ENCODE data around the gene MRTFB. TPM values are rescaled to one million over a fixed set of nuclear protein-coding genes. Genes with fewer than 3 reads are reported as not detected.

MRTFB gene
- total RNA-seq, 4 donors from 2014 or later: 31.9 to 128 (median 56.4) TPM

DNA sequence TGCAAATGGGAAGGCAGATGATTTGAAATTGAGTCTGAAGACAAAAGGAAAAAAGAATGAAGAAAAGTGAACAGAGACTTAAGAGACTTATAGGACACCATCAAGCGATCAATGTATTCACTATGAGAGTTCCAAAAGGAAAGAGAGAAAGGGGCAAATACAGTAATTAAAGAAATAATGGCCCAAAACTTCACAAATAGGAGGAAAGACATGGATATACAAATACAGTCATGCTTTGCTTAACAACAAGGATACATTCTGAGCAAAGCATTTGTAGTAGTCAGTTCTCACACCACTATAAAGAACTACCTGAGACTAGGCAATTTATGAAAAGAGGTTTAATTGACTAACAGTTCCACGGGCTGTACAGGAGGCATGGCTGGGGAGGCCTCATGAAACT lies 152.5 kb downstream of the MRTFB start:
- TF ChIP-seq POLR2A (IDR thresholded peaks at IDR 0.05): no peak
- TF ChIP-seq, protein P1, sequence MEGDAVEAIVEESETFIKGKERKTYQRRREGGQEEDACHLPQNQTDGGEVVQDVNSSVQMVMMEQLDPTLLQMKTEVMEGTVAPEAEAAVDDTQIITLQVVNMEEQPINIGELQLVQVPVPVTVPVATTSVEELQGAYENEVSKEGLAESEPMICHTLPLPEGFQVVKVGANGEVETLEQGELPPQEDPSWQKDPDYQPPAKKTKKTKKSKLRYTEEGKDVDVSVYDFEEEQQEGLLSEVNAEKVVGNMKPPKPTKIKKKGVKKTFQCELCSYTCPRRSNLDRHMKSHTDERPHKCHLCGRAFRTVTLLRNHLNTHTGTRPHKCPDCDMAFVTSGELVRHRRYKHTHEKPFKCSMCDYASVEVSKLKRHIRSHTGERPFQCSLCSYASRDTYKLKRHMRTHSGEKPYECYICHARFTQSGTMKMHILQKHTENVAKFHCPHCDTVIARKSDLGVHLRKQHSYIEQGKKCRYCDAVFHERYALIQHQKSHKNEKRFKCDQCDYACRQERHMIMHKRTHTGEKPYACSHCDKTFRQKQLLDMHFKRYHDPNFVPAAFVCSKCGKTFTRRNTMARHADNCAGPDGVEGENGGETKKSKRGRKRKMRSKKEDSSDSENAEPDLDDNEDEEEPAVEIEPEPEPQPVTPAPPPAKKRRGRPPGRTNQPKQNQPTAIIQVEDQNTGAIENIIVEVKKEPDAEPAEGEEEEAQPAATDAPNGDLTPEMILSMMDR (IDR thresholded peaks at IDR 0.05): no peak
- no peak overlapping the region for H3K4me3 ChIP-seq (ENCODE audit: low read depth, poor library complexity, severe bottlenecking)
- no peak for DNase-seq (ENCODE audit: low spot score in 2 of 2)
- intact Hi-C loops (cut with DNase I; ENCODE audit: low total_unique reads): no loop called here
- 98% methylated on average over 2 of the region's 2 CpGs for WGBS, 2 donors

DNA sequence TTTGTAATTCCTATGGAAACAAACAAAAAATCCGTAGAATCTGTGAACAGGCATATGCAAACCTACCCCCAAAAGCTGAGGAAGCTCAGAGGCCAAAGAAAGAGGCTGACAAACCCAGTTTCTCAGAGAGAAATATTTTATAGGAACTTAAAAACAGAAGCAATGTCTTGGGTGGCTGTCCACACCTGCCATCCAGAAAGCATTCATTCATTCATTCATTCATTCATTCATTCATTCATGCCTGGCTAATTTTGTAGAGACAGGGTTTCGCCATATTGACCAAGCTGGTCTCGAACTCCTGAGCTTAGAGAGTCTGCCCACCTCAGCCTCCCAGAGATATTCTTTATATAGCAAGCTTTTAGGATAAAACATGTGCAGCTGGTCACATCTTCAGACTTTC lies 154.3 kb downstream of the MRTFB start:
- TF ChIP-seq POLR2A (IDR thresholded peaks at IDR 0.05): no peak
- TF ChIP-seq, protein P1 (IDR thresholded peaks at IDR 0.05): no peak
- 96 to 97% methylated on average over 3 of the region's 3 CpGs for WGBS, 2 donors
- H3K4me3 ChIP-seq (ENCODE audit: low read depth, poor library complexity, severe bottlenecking): no peak overlapping the region
- DNase-seq (ENCODE audit: low spot score in 2 of 2): no peak
- intact Hi-C loops (cut with DNase I; ENCODE audit: low total_unique reads): no loop called here

DNA sequence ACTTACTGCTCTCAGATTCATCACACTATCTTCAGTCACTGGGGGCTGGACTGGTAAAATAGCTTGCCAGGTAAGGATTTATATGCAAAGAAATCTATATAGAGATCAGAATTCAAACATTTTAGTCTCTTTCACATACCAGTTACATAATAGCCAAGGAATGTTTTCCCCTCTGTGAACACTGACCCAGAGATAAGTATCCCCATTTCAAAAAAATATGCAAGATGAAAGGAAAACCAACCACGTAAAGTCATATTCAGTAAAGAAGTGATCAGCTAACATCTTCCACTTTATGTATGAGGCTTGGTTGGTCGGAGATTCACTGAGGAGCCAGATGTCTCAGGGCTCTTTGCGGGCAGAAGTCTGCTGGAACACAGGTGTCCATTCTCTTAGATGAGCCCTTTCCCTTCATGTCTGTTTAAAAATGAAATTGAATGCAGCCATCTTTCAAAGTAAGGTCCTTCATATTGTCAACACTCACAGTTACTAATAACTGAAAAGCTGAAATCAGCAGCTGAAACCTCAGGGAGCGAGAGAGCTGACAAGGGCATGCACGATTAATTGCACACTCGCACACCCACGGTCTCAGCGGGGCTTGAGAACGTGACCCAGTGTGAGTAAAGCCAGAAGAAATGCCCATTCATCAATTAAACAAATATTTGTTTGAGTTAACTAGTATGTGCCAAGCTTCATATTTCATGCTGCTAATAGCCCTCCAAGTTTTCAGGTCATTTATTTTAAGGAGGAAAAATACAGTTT lies 161.2 kb downstream of the MRTFB start:
- H3K4me3 ChIP-seq (ENCODE audit: low read depth, poor library complexity, severe bottlenecking): no peak overlapping the region
- intact Hi-C loops (cut with DNase I; ENCODE audit: low total_unique reads): no loop called here
- 86 to 88% methylated on average over 9 of the region's 9 CpGs for WGBS, 2 donors
- DNase-seq (ENCODE audit: low spot score in 2 of 2): no peak
- TF ChIP-seq, protein P1 (IDR thresholded peaks at IDR 0.05): no peak
- no peak for TF ChIP-seq POLR2A (IDR thresholded peaks at IDR 0.05)

DNA sequence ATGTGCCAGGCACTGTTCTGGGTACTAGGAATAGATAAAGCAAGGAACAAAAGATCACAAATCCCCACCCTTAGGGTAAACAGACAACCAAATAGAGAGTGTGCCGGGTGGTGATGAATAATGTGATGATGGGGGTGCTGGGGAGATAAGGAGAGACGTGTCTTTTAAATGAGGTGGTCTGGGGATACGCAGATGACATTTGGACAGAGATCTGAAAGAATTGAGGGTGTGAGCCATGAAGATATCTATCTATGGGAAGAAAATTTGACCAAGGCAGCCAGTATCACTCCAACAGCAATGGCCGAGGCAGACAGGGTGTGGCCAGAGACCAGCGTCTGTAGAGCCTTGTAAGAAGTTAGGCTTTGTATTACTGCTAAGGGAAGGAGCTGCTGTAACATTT lies 165.3 kb downstream of the MRTFB start:
- DNase-seq (ENCODE audit: low spot score in 2 of 2): no peak
- H3K4me3 ChIP-seq (ENCODE audit: low read depth, poor library complexity, severe bottlenecking): no peak overlapping the region
- 93% methylated on average over 5 of the region's 5 CpGs for WGBS, 2 donors
- TF ChIP-seq POLR2A (IDR thresholded peaks at IDR 0.05): no peak
- TF ChIP-seq, protein P1 (IDR thresholded peaks at IDR 0.05): no peak
- intact Hi-C loops (cut with DNase I; ENCODE audit: low total_unique reads): no loop called here

DNA sequence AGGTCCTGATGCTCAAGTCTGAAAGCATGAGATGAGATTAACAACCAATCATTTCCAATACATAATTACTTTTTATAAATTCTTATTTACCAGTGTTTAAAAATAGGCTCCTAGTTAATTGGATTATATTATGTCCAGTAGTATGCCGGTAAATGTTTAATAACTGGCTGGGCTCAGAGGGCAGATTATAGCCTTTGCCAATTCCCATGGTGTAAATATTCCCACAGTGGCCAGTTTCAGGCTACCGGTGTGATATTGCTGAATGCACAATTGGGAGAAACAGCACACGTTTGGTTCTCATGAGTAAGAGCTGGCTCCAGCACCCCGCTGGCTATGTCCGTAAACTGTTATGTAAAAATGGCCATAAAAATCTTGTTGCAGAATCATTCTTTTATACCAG lies 167.6 kb downstream of the MRTFB start:
- H3K4me3 ChIP-seq (ENCODE audit: low read depth, poor library complexity, severe bottlenecking): no peak overlapping the region
- no peak for DNase-seq (ENCODE audit: low spot score in 2 of 2)
- WGBS, 2 donors: 77 to 82% methylated on average over 5 of the region's 5 CpGs
- intact Hi-C loops (cut with DNase I; ENCODE audit: low total_unique reads): no loop called here
- TF ChIP-seq, protein P1 (IDR thresholded peaks at IDR 0.05): no peak
- TF ChIP-seq POLR2A (IDR thresholded peaks at IDR 0.05): no peak

DNA sequence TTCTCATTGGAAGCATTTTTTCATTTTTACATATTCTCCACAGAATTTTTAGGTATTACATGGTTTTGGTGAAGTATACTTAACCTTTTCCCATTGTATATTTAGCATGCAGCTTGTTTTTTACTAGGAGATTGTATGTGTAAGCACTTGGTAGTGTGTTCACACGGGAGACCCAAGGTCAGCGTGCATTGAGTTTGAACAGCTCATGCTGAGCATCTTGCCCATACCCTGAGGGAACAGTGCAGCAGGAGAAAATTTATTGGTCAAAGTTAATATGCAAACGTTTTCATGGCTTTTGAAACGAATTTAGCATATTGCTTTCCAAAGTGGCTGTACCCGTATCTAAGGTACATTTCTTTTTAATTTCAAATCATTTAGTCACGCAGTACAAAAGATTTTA lies 168.7 kb downstream of the MRTFB start:
- DNase-seq (ENCODE audit: low spot score in 2 of 2): no peak
- no peak overlapping the region for H3K4me3 ChIP-seq (ENCODE audit: low read depth, poor library complexity, severe bottlenecking)
- intact Hi-C loops (cut with DNase I; ENCODE audit: low total_unique reads): loop anchor here (10.0 kb wide), 1 partner anchor 315 kb away; the partner anchor contains the start of gene ERCC4
- WGBS, 2 donors: 79 to 81% methylated on average over 6 of the region's 6 CpGs
- no peak for TF ChIP-seq POLR2A (IDR thresholded peaks at IDR 0.05)
- TF ChIP-seq, protein P1 (IDR thresholded peaks at IDR 0.05): no peak

Measured in lower leg skin (tissue), 4 donors.